Activated naive CD8-positive, alpha-beta T cell treated with anti-CD3 and anti-CD28 coated beads, Interleukin-2, amount 50 U/mL, for 16 hours (primary cell): ENCODE data around the gene DLX2.

Experiments
- DNase-seq: peaks from one replicate; pipeline ENCODE4 v3.0.0-alpha.2; 2020; ENCODE audit warnings: low read depth, low spot score

DLX2 gene

GRCh38 chr2:172107690-172108586 is 5.2 kb upstream of the DLX2 start:
- DNase-seq, result no peak

- no peak for DNase-seq
These were observed 3.6 kb upstream of the DLX2 start for GRCh38 chr2:172106108-172106961.

GRCh38 chr2:172105471-172106107 is 2.9 kb upstream of the DLX2 start:
- DNase-seq, result no peak

GRCh38 chr2:172103471-172104272 is 972 bp upstream of the DLX2 start:
- peak; percentile 44 for DNase-seq

GRCh38 chr2:172101821-172102390 is 794 bp downstream of the DLX2 start:
- no peak for DNase-seq

- no peak for DNase-seq
These were observed 1.5 kb downstream of the DLX2 start for GRCh38 chr2:172100935-172101820.

GRCh38 chr2:172100080-172100934 is 2.4 kb downstream of the DLX2 start:
- no peak for DNase-seq

- DNase-seq, result no peak
These were observed 3.1 kb downstream of the DLX2 start for GRCh38 chr2:172099472-172100079.

GRCh38 chr2:172098650-172099471 is 3.8 kb downstream of the DLX2 start:
- no peak for DNase-seq

GRCh38 chr2:172098287-172098649 is 4.4 kb downstream of the DLX2 start:
- DNase-seq, result no peak

GRCh38 chr2:172097557-172098131 is 5.1 kb downstream of the DLX2 start:
- no peak for DNase-seq

GRCh38 chr2:172096626-172097547 is 5.8 kb downstream of the DLX2 start:
- DNase-seq, result no peak

GRCh38 chr2:172095905-172096625 is 6.6 kb downstream of the DLX2 start:
- DNase-seq, result no peak

- no peak for DNase-seq
These were observed 7.4 kb downstream of the DLX2 start for GRCh38 chr2:172095146-172095904.
